ENCODE results near the gene PAQR8.

The PAQR8 gene

GRCh38 chr6:52359403-52359802 lies 2.5 kb upstream of the PAQR8 start:
- ChIA-PET CTCF (no interaction called here), POLR2A (ENCODE audit: low non-redundant PET) (no interaction called here)
- no peak overlapping the region for H3K27ac ChIP-seq
- TF ChIP-seq CTCF (conservative IDR thresholded peaks at IDR 0.05; ENCODE audit: low read depth): no peak
- no peak for DNase-seq (ENCODE audit: low spot score)

- H3K27ac ChIP-seq: no peak overlapping the region
- no peak for DNase-seq (ENCODE audit: low spot score)
- no peak for TF ChIP-seq CTCF (conservative IDR thresholded peaks at IDR 0.05; ENCODE audit: low read depth)
- ChIA-PET CTCF (interaction anchor here (0.6 kb wide), 1 partner anchor 139 kb away, joined by 3 read pairs; no protein-coding TSS in a partner anchor), POLR2A (ENCODE audit: low non-redundant PET) (interaction anchor here (0.6 kb wide), 1 partner anchor 50 kb away, joined by 3 read pairs; no protein-coding TSS in a partner anchor)
Measured at GRCh38 chr6:52360028-52360427, 1.9 kb upstream of the PAQR8 start.

GRCh38 chr6:52360601-52361413 lies 1.1 kb upstream of the PAQR8 start:
- no peak overlapping the region for H3K27ac ChIP-seq
- POLR2A ChIA-PET (ENCODE audit: low non-redundant PET): no interaction called here
- no peak for TF ChIP-seq CTCF (conservative IDR thresholded peaks at IDR 0.05; ENCODE audit: low read depth)
- peak; percentile 28 for DNase-seq (ENCODE audit: low spot score)
- CTCF ChIA-PET: interaction anchor here (0.6 kb wide), 2 partner anchors 9 to 140 kb away, joined by 3 read pairs; no protein-coding TSS in a partner anchor

GRCh38 chr6:52361414-52361944 lies 472 bp upstream of the PAQR8 start:
- POLR2A ChIA-PET (ENCODE audit: low non-redundant PET): interaction anchor here (1.0 kb wide), 1 partner anchor 77 kb away, joined by 3 read pairs; the partner anchor contains the start of gene MCM3

GRCh38 chr6:52362443-52363227 lies 684 bp downstream of the PAQR8 start:
- peak overlapping the region; percentile 62 for H3K27ac ChIP-seq
- ChIA-PET POLR2A (ENCODE audit: low non-redundant PET) (interaction anchor here (1.0 kb wide), 1 partner anchor 78 kb away, joined by 3 read pairs; the partner anchor contains the start of gene MCM3), CTCF (interaction anchor here (0.5 to 0.8 kb wide), 2 partner anchors 10 to 624 kb away, joined by 3 read pairs; no protein-coding TSS in a partner anchor)
- DNase-seq (ENCODE audit: low spot score): peak; percentile 38
- peak; percentile 21; the same call in 1 of the 2 replicates for TF ChIP-seq CTCF (conservative IDR thresholded peaks at IDR 0.05; ENCODE audit: low read depth)

More at GRCh38 chr6:52361414-52361944, 472 bp upstream of the PAQR8 start:
- CTCF ChIA-PET: no interaction called here
- DNase-seq (ENCODE audit: low spot score): no peak
- TF ChIP-seq CTCF (conservative IDR thresholded peaks at IDR 0.05; ENCODE audit: low read depth): no peak
- peak overlapping the region; percentile 62 for H3K27ac ChIP-seq

Measured in RWPE1 (cell line).